ENCODE measurements around the gene PHLDA3.

DNA sequence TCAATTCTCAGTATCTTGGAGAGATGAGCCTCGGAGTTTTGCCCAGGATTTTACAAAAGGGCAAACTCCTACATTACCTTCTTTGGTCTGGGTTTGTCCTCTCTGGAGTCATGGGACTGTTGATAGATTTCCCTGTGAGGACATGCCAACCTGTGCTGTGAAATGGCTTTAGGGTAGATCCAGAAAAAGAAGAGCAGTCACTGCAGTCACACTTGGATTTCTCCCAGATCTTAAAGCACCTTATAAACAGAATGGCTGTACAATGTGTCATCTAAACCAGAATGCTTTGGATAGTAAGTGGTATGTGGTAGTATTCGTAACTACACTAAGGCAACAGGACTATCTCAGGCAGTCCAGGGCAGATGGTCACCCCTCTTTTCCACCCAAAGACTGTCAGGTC is 39.8 kb upstream of the PHLDA3 start:
- TF ChIP-seq, protein P1, sequence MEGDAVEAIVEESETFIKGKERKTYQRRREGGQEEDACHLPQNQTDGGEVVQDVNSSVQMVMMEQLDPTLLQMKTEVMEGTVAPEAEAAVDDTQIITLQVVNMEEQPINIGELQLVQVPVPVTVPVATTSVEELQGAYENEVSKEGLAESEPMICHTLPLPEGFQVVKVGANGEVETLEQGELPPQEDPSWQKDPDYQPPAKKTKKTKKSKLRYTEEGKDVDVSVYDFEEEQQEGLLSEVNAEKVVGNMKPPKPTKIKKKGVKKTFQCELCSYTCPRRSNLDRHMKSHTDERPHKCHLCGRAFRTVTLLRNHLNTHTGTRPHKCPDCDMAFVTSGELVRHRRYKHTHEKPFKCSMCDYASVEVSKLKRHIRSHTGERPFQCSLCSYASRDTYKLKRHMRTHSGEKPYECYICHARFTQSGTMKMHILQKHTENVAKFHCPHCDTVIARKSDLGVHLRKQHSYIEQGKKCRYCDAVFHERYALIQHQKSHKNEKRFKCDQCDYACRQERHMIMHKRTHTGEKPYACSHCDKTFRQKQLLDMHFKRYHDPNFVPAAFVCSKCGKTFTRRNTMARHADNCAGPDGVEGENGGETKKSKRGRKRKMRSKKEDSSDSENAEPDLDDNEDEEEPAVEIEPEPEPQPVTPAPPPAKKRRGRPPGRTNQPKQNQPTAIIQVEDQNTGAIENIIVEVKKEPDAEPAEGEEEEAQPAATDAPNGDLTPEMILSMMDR (IDR thresholded peaks at IDR 0.05 in 2 of 3, conservative IDR thresholded peaks at IDR 0.05 in 1 of 3; ENCODE audit: borderline replicate concordance in 1 of 3, insufficient read depth in 1 of 3, low read depth in 2 of 3, low read length in 2 of 3): no peak
- TF ChIP-seq JUND (IDR thresholded peaks at IDR 0.05) (no peak), EZH2phosphoT487 (IDR thresholded peaks at IDR 0.05; ENCODE audit: borderline replicate concordance) (no peak), EZH2 (IDR thresholded peaks at IDR 0.05) (no peak), POLR2A (IDR thresholded peaks at IDR 0.05; ENCODE audit: borderline replicate concordance, extremely low read depth, insufficient read depth, insufficient read length) (no peak), EGR1 (IDR thresholded peaks at IDR 0.05; ENCODE audit: low read depth) (no peak), POLR2AphosphoS5 (IDR thresholded peaks at IDR 0.05; ENCODE audit: low read depth, low read length) (no peak)
